GM19328 (cell line): Measurements from ENCODE around the gene ZNF581.

Source experiments
- ATAC-seq: cut with Tn5 transposase; IDR thresholded peaks from one replicate; pipeline ENCODE4 v1.9.1; 2021; ENCODE audit warnings: mild to moderate bottlenecking, moderate library complexity; ENCODE audit not compliant: unreplicated experiment

ZNF581 gene

GRCh38 chr19:55677572-55678028 lies 34.2 kb downstream of the ZNF581 start:
- ATAC-seq = no peak

GRCh38 chr19:55678121-55678671 lies 34.7 kb downstream of the ZNF581 start:
- peak; percentile 59 for ATAC-seq

GRCh38 chr19:55679343-55680257 lies 36.2 kb downstream of the ZNF581 start:
- ATAC-seq = no peak

- no peak for ATAC-seq
These were observed 37.1 kb downstream of the ZNF581 start for GRCh38 chr19:55680339-55681130.

- no peak for ATAC-seq
These were observed 38.0 kb downstream of the ZNF581 start for GRCh38 chr19:55681131-55682092.

GRCh38 chr19:55683449-55684261 lies 40.2 kb downstream of the ZNF581 start:
- no peak for ATAC-seq

GRCh38 chr19:55684946-55685681 lies 41.7 kb downstream of the ZNF581 start:
- no peak for ATAC-seq

GRCh38 chr19:55685776-55686175 lies 42.3 kb downstream of the ZNF581 start:
- no peak for ATAC-seq

- ATAC-seq = no peak
These were observed 43.0 kb downstream of the ZNF581 start for GRCh38 chr19:55686311-55687050.

- no peak for ATAC-seq
These were observed 44.1 kb downstream of the ZNF581 start for GRCh38 chr19:55687281-55688201.

- no peak for ATAC-seq
These were observed 45.2 kb downstream of the ZNF581 start for GRCh38 chr19:55688422-55689218.

- ATAC-seq = no peak
These were observed 46.1 kb downstream of the ZNF581 start for GRCh38 chr19:55689411-55690108.

GRCh38 chr19:55690109-55690768 lies 46.8 kb downstream of the ZNF581 start:
- ATAC-seq = no peak

- no peak for ATAC-seq
These were observed 47.5 kb downstream of the ZNF581 start for GRCh38 chr19:55690769-55691545.
